GM21717 (cell line): ENCODE data around the gene SSNA1.

Source experiments
- ATAC-seq: cut with Tn5 transposase; IDR thresholded peaks from one replicate; pipeline ENCODE4 v1.9.1; 2021; ENCODE audit warnings: mild to moderate bottlenecking, moderate library complexity; ENCODE audit not compliant: unreplicated experiment

The SSNA1 gene

DNA sequence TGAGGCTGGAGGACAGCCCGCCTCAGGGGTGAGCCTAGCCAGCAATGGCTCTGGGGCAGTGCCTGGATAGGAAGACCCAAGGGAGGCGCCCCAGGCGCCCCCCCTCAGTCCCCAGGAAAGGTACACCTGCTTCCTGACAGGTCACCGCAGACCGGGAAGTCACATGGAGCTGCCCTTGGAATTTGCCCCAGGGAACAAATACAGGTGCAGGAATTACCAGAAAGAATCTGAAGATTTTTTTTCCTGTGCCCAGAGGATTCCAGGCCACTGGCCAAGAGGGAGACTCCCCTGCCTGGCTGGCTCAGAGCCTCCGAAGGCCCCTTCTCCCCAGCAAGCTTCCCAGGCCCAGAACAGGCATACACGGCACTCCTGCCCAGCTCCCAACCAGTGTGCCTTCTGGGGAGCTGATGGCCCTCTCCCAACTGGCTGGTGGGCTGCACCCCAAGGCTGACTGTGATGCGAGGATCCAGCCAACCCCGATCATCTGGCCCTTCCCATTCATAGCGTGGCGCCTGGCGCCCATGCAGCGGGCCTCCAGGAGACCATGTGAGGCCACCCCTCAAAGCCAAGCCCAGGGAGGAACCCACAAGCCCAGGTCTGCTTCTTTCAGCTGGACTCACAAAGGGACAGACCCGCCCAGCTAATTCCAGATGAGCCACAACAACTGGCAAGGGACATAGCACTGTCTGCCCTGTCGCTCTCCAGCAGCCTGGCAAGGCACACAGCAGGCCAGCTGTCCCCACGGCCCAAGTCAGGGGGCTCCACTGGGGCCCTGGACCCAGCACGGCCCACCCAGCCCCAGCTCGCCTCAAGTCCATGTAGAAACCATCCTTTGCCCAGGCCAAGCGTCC lies 9.8 kb downstream of the SSNA1 start:
- no peak for ATAC-seq

- ATAC-seq: no peak
These were observed 10.4 kb downstream of the SSNA1 start for GRCh38 chr9:137198902-137199283.

DNA sequence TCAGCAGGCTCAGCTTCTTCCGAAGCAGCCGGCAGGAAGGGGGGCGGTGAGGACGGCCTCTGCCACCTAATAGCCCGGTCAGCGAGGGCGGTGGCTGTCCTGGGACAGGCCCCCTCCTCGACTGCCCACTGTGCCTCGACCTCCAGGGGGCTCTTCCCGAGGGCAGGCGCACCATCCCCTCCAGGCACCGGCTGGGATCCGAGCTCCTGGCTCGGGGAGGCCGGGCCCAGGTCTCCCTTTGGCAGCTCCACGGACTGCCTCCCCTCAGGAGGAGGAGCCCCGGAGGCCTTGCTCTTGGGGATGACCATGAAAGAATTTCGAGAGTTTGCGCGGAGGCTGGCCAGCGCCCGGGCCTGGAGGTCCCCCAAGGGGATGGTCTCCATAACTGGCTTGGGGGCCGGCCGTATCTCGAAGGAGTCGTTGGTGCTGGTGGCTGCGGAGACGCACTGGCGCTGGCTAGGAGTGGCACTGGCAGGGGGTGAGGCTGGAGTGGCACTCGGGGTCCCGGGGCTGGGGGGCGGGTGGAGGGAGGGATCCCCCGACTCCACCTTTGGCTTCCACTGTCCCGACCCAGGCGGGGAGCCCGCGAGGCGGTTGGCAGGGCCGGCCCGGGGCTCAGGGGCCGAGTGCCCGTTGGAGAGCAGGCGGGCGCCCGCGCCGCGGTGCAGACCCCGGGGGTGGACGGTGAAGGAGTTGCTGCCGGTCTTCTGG lies 11.1 kb downstream of the SSNA1 start:
- no peak for ATAC-seq

DNA sequence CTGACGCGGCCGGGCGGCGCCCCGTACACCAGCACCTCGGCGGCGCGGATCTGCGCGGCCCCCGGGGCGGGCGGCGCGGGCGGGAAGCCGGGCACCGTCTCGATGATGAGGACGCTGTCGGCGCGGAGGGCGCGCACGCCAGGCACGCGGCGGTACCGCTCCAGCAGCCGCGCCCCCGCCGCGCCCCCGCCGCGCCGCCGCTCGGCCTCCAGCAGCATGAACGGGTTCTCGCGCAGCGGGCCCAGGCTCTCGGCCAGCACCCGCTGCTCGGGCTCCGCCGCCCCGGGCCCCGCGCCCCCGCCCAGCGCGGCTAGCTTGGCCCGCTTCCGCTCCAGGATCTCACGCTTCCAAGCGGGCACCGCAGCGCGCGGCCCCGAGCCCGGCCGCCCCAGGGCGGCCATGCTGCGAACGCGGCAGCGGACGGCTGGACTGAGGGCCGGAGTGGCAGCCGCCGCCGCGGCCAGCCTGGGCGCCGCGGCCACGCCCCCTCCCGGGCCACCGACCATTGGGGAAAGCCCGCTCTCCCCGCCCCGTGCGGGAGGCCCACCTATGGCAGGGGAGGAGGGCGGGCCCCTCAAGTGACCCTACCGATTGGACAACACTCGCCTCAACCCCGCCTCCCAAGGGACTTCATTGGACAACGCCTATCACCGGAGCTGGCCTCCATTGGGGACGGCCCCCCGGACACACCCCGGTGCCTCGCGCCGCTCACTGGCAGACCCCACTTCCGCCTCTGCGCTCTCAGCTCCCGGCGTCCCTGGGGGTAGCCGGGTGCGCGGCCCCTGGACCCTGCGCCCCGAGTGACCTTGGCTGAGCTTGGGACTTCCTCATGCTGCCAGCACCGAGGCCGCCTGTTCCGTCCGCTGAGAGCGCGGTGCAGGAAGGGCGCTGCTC lies 12.1 kb downstream of the SSNA1 start, which contains the start of gene TPRN:
TPRN (minus strand) TSS at position 431 of the 894 bp plus-strand sequence; CDS start at position 401, 30 bp downstream.
- ATAC-seq: peak; percentile 81

DNA sequence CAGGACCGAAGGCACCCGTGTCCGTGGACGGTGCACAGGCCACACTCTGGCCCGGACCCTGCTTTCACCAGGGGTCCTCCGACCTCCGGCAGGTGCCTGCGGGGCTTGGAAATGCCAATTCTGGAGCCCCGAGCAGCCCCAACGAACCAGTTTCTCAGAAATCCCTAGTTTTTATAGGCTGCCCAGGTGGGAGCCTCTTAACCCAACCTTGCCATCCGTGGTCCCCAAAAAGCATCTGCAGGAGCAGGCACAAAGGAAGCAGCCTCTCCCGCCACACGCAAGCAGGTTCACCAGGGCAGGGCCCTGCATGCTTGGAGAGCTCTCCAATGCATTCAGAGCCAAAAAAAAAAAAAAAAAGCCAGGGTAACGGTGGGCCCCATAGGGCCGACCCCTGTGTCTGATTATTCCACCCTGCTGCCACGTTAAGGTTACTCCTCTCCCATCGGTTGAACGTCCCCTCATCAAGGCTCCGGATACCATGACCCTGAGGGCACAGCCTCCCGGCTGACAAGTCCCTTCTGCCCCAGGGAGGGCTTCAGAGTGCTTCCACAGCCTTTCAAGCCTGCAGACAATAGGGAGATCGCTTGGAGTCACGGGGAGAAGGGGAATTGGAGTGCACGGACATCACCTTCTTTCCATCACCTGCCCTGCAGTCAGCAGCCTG lies 12.9 kb downstream of the SSNA1 start:
- no peak for ATAC-seq

DNA sequence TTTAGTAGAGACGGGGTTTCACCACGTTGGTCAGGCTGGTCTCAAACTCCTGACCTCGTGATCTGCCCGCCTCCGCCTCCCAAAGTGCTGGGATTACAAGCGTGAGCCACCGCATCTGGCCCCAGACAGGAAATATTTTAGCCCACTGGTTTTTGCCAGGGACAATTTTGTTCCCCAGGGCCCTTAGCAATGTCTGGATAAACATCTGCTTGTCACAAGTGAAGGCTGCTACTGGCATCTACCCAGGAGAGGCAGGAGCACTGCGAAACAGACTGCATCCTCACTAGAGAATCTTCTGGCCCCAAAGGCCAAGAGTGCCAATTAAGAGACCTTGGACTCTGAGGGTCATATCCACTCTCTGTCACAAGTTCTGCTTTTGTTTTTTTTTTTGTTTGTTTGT lies 14.5 kb downstream of the SSNA1 start:
- ATAC-seq: no peak

DNA sequence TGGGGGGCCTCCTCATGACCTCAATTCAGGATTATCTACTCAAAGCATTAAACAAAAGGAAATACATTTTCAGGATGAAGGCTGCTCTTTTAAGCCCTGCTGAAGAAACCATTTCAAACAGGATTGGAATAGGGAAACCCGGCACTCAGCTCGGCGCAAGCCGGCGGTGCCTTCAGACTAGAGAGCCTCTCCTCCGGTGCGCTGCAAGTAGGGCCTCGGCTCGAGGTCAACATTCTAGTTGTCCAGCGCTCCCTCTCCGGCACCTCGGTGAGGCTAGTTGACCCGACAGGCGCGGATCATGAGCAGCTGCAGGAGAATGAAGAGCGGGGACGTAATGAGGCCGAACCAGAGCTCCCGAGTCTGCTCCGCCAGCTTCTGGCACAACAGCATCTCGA lies 16.3 kb downstream of the SSNA1 start:
- ATAC-seq: no peak

- ATAC-seq: no peak
These were observed 16.9 kb downstream of the SSNA1 start, which contains the start of the genes NDOR1 and TMEM203 for GRCh38 chr9:137205126-137206069. Gene NDOR1, plus strand, starts transcription at chr9:137205700. Its CDS starts 78 bp downstream, at chr9:137205778. Gene TMEM203, minus strand, starts transcription at chr9:137205648. Its CDS starts 234 bp downstream, at chr9:137205414.

- ATAC-seq: no peak
These were observed 18.1 kb downstream of the SSNA1 start for GRCh38 chr9:137206602-137207001.

DNA sequence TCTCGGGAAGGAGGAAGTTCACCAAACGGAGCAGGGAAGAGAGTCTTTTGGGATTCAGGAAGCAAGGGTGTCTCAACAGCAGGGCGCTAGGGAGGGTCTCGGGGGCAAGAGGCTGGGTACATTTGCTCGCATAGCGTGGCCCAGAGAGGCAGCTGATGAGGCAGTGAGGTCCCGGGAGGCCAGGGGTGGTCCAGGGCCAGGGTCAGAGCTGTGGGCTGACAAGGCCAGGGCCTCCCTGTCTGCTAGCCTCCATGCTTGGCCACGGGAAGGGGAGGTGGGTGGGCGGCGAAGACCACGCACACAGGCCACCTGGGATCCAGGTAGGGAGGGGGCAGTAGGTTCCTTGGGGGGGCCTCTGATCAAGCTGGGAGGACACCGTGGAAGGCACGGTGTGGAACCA lies 23.1 kb downstream of the SSNA1 start:
- ATAC-seq: no peak

GRCh38 chr9:137212520-137212919 lies 24.0 kb downstream of the SSNA1 start:
- ATAC-seq: no peak

- no peak for ATAC-seq
These were observed 24.9 kb downstream of the SSNA1 start for GRCh38 chr9:137213160-137214060.

DNA sequence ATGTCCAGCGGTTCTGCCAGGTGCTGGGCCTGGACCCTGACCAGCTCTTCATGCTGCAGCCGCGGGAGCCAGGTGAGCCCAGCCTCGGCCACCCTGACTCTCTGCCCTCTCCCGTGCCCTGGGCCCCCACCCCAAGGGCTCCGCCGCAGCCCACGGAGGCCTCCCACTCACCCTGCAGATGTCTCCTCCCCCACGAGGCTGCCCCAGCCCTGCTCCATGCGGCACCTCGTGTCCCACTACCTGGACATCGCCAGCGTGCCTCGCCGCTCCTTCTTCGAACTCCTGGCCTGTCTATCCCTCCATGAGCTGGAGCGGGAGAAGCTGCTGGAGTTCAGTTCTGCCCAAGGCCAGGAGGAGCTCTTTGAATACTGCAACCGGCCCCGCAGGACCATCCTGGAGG lies 26.1 kb downstream of the SSNA1 start:
- no peak for ATAC-seq

DNA sequence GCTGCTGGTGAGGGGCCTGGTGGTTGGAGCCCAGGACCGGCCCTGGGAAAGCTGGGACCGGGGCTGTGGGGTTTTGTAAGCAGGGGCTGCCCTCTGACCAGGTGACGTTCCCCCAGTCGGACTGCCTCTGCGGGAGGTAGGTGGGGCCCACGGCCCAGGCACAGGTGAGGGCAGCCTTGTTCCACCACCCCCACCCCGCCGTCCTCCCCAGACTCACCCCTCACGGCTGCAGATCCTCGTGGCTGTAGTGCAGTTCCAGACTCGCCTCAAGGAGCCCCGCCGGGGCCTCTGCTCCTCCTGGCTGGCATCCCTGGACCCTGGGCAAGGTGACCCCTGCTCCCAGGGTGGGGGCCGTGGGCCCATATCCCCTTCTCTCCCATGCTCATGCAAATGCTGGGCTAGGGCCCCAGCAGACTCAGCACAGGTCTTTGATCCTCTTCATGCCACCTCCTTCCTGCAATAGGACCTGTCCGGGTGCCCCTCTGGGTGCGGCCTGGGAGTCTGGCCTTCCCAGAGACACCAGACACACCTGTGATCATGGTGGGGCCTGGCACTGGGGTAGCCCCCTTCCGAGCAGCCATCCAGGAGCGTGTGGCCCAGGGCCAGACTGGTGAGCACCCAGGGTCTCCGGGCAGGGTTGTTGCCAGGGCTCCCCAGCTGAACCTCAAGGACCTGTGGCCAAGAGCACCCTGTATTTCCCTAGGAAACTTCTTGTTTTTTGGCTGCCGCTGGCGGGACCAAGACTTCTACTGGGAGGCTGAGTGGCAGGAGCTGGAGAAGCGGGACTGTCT lies 26.9 kb downstream of the SSNA1 start:
- ATAC-seq: no peak

DNA sequence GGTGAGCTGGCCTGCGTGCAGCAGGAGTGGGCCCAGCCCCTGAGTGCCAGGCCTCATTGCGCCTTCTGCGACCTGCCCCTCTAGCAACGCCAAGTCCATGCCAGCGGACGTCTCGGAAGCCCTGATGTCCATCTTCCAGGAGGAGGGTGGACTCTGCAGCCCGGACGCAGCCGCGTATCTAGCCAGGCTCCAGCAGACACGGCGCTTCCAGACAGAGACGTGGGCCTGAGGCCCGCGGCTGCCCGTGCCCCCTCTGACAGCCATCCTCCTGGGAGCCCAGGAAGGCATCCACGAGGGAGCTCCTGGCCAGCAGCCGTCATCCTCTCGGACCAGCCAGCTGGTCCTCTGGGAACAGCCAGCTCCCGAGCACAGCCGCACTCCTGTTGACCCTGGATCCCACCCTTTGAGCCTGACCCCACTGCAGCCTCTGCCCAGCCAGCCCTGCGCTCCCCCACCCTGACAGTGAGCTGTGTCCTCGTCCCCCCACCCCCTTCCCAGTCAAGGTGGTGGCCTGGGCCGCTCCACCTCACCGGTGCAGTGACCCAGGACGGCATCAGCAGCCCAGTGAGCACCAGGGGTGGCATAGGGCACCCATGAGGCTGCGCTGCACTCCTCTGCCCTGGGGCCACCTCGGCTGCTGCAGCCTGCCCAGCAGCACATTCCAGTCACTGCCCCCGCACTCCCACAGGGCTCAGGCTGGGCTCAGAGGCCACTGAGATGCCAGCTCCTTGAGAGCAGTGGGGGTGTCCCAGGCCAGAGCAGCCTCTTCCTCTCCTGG lies 27.9 kb downstream of the SSNA1 start:
- no peak for ATAC-seq

GRCh38 chr9:137217276-137218211 lies 29.1 kb downstream of the SSNA1 start:
- ATAC-seq: no peak
